Measurements from ENCODE around the gene SSX7.
"Not testable (repeated sequence)": the region's sequence is repeated elsewhere in the genome, so short reads cannot be mapped to it uniquely, and the experiment has no call there.

The SSX7 gene

GRCh38 chrX:52654800-52655199 is at the start of gene SSX7:
Gene SSX7, minus strand, starts transcription at chrX:52654900. Its CDS starts 1,428 bp downstream, at chrX:52653472.
- DNase-seq (ENCODE audit: low read depth in 2 of 2): not testable (repeated sequence)

- not testable (repeated sequence) for DNase-seq (ENCODE audit: low read depth in 2 of 2)
These were observed 37.3 kb upstream of the SSX7 start for GRCh38 chrX:52692034-52692433.

GRCh38 chrX:52662218-52662617 is 7.5 kb upstream of the SSX7 start:
- DNase-seq (ENCODE audit: low read depth in 2 of 2): not testable (repeated sequence)

GRCh38 chrX:52655475-52655874 is 775 bp upstream of the SSX7 start:
- not testable (repeated sequence) for DNase-seq (ENCODE audit: low read depth in 2 of 2)

- not testable (repeated sequence) for DNase-seq (ENCODE audit: low read depth in 2 of 2)
These were observed 4.0 kb downstream of the SSX7 start for GRCh38 chrX:52650676-52651075.

GRCh38 chrX:52648956-52649355 is 5.7 kb downstream of the SSX7 start:
- DNase-seq (ENCODE audit: low read depth in 2 of 2): not testable (repeated sequence)

- DNase-seq (ENCODE audit: low read depth in 2 of 2): not testable (repeated sequence)
These were observed 26.2 kb downstream of the SSX7 start for GRCh38 chrX:52628483-52628882.

GRCh38 chrX:52620661-52621060 is 34.0 kb downstream of the SSX7 start:
- not testable (repeated sequence) for DNase-seq (ENCODE audit: low read depth in 2 of 2)

GRCh38 chrX:52608961-52609360 is 45.7 kb downstream of the SSX7 start:
- no peak for DNase-seq (ENCODE audit: low read depth in 2 of 2)

- not testable (repeated sequence) for DNase-seq (ENCODE audit: low read depth in 2 of 2)
These were observed 51.5 kb downstream of the SSX7 start for GRCh38 chrX:52603151-52603550.

- no peak for DNase-seq (ENCODE audit: low read depth in 2 of 2)
These were observed 55.8 kb downstream of the SSX7 start for GRCh38 chrX:52598886-52599285.

- DNase-seq (ENCODE audit: low read depth in 2 of 2): no peak
These were observed 60.0 kb downstream of the SSX7 start for GRCh38 chrX:52594658-52595057.

Data from fibroblast of skin of left biceps (primary cell).